ENCODE measurements around the gene RAB40B.

RAB40B gene

GRCh38 chr17:82614095-82614631 is 84.3 kb downstream of the RAB40B start:
- no peak for DNase-seq

GRCh38 chr17:82613283-82614094 is 85.0 kb downstream of the RAB40B start:
- DNase-seq, result no peak

GRCh38 chr17:82611140-82612058 is 87.1 kb downstream of the RAB40B start:
- DNase-seq, result no peak

- DNase-seq, result no peak
These were observed 88.8 kb downstream of the RAB40B start for GRCh38 chr17:82609655-82610054.

- DNase-seq, result no peak
These were observed 89.7 kb downstream of the RAB40B start for GRCh38 chr17:82608816-82609215.

GRCh38 chr17:82605939-82606600 is 92.4 kb downstream of the RAB40B start:
- DNase-seq, result no peak

Measured in activated CD4-positive, alpha-beta T cell treated with anti-CD3 and anti-CD28 coated beads for 1 hour (primary cell).